Activated T-helper 1 cell treated with anti-CD3 and anti-CD28 coated beads, Interleukin-12 subunit alpha, Interleukin-12 subunit beta, Interleukin-2, Interleukin-4 antibody, amounts not matched to agents 30 ng/mL and 10 ng/mL and 1 ng/mL, durations not matched to agents 14 hours and 24 hours and 36 hours (primary cell): Measurements from ENCODE around the gene TMEM247. TPM values are rescaled to one million over a fixed set of nuclear protein-coding genes. Genes with fewer than 3 reads are reported as not detected.

Source experiments
- DNase-seq: peaks from one replicate; pipeline ENCODE4 v3.0.0; 2021; ENCODE audit warnings: low spot score
- H3K27ac Mint-ChIP-seq: one replicate; pipeline ENCODE4 v1.8.0; 2021; ENCODE audit warnings: mild to moderate bottlenecking, mixed read lengths
- H3K27me3 Mint-ChIP-seq: one replicate; pipeline ENCODE4 v1.8.0; 2022; ENCODE audit warnings: mild to moderate bottlenecking, moderate library complexity, mixed read lengths; ENCODE audit not compliant: insufficient read depth
- H3K36me3 Mint-ChIP-seq: one replicate; pipeline ENCODE4 v1.8.0; 2021; ENCODE audit warnings: low read depth, mixed read lengths
- H3K4me1 Mint-ChIP-seq: one replicate; pipeline ENCODE4 v1.8.0; 2021; ENCODE audit warnings: low read depth, mixed read lengths
- H3K4me3 Mint-ChIP-seq: one replicate; pipeline ENCODE4 v1.8.0; 2021; ENCODE audit warnings: mild to moderate bottlenecking, moderate library complexity, mixed read lengths
- H3K9me3 Mint-ChIP-seq: one replicate; pipeline ENCODE4 v1.8.0; 2021; ENCODE audit warnings: mixed read lengths
- intact Hi-C: fragments of 100-400 bp; cut with micrococcal nuclease; formaldehyde crosslinking; loops from one replicate; pipeline ENCODE4 v1.15.1; 2024
- total RNA-seq: library from RNA; stranded (reverse); gene quantifications from 2 replicates; pipeline ENCODE4 v1.2.3, GENCODE V29; 2022

The TMEM247 gene
- total RNA-seq, 1 donor from 2014 or later: not detected

DNA sequence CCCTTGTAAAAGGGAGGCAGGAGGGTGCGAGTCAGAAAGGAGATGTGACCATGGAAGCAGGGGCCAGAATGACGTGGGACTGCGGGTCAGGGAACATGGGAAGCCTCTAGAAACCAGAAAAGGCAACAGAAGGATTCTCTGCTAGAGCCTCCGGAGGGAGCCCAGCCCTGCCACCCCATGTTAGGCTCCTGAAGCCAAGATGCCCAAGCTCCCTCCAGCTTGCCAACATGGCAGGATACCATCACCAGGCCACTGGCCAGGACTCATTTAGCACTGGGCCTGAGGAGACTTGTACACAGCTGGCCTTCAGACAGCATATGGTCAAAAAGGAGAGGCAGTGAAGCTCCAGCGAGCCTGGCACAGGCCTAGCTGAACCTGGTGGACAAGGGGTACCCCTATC is 5.6 kb downstream of the TMEM247 start:
- intact Hi-C loops: no loop called here

GRCh38 chr2:46486436-46486835 is 7.1 kb downstream of the TMEM247 start:
- Mint-ChIP-seq H3K27ac (no peak overlapping the region), H3K4me3 (no peak overlapping the region), H3K27me3 (peaks cover 7% of the 10 kb centered on the region), H3K36me3 (no peaks in the 10 kb centered on the region), H3K4me1 (no peaks in the 10 kb centered on the region), H3K9me3 (no peaks in the 10 kb centered on the region)
- intact Hi-C loops: no loop called here
- DNase-seq: no peak

More for the DNA sequence above, 5.6 kb downstream of the TMEM247 start:
- no peak overlapping the region for H3K27ac Mint-ChIP-seq
- no peaks in the 10 kb centered on the region for H3K36me3 Mint-ChIP-seq
- no peak for DNase-seq
- no peaks in the 10 kb centered on the region for H3K4me1 Mint-ChIP-seq
- no peaks in the 10 kb centered on the region for H3K9me3 Mint-ChIP-seq
- H3K4me3 Mint-ChIP-seq: no peak overlapping the region
- peaks cover 7% of the 10 kb centered on the region for H3K27me3 Mint-ChIP-seq

- H3K4me3 Mint-ChIP-seq: no peak overlapping the region
- no peaks in the 10 kb centered on the region for H3K9me3 Mint-ChIP-seq
- no peaks in the 10 kb centered on the region for H3K36me3 Mint-ChIP-seq
- DNase-seq: no peak
- H3K27ac Mint-ChIP-seq: no peak overlapping the region
- H3K4me1 Mint-ChIP-seq: no peaks in the 10 kb centered on the region
- H3K27me3 Mint-ChIP-seq: peaks cover 7% of the 10 kb centered on the region
- intact Hi-C loops: no loop called here
Observed at GRCh38 chr2:46487667-46488335, 8.4 kb downstream of the TMEM247 start.

DNA sequence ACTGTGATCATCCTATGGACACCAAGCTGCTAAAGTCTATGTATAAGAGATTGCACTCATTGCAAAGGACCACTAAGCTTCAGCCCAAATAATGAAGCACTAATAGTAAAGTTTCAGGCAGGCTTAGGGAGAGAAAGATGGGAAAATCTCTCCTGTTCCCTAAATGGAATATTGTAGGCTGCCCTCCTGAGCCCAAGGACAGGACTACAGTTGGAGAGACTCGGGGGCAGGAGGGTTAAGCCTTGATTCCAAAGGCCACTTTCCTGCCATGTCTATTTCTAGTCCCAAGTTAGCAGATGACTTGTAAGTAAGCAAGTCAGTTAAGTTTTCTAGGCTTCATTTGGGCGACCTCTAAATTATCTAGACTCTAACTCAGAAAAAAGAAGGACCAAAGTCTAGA is 9.0 kb downstream of the TMEM247 start:
- intact Hi-C loops: no loop called here
- H3K27me3 Mint-ChIP-seq: peaks cover 3% of the 10 kb centered on the region

DNA sequence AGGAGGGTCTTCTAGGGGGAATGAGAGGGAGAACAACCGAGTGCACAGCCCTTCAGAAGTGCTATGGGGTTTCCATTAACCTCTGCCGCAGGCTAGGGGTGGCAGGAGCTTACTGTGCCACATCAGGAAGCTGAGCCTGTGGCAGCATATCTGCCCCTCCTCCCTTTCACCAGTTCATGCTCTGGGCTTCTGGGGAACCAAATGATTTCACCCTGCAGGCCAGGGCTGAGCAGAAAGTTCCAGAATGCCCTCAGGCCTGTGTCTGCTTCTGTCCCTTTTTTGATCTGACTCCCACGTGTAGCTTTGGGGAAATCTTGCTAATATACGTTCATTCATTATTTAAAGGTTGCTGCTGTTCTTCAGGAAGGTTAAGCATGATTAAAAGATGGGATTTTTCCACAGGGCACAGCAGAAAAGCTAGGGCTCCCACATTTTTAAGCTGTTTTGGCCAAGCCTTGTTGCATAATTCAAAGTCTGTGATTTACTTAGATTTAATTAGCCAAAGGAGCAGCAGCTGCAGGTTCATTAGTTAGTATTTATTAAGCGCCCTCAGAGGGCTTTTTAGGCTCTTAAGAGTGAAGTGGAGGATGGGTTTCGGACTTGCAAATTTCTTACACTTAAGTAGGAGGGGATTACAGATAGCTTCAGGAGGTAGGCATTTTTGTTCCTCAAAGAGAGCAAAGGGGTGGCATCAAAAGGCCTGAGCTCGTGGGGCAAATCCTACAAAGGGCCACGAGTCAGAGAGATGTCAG is 10.2 kb downstream of the TMEM247 start:
- H3K9me3 Mint-ChIP-seq: no peaks in the 10 kb centered on the region
- intact Hi-C loops: no loop called here
- peak overlapping the region; percentile 20 for H3K27ac Mint-ChIP-seq
- no peaks in the 10 kb centered on the region for H3K36me3 Mint-ChIP-seq
- H3K4me1 Mint-ChIP-seq: peaks cover 8% of the 10 kb centered on the region
- DNase-seq: no peak
- peaks cover 2% of the 10 kb centered on the region for H3K27me3 Mint-ChIP-seq
- H3K4me3 Mint-ChIP-seq: no peak overlapping the region

More for the DNA sequence above, 9.0 kb downstream of the TMEM247 start:
- H3K4me1 Mint-ChIP-seq: peaks cover 4% of the 10 kb centered on the region
- no peak overlapping the region for H3K4me3 Mint-ChIP-seq
- DNase-seq: no peak
- no peaks in the 10 kb centered on the region for H3K9me3 Mint-ChIP-seq
- no peaks in the 10 kb centered on the region for H3K36me3 Mint-ChIP-seq
- no peak overlapping the region for H3K27ac Mint-ChIP-seq

DNA sequence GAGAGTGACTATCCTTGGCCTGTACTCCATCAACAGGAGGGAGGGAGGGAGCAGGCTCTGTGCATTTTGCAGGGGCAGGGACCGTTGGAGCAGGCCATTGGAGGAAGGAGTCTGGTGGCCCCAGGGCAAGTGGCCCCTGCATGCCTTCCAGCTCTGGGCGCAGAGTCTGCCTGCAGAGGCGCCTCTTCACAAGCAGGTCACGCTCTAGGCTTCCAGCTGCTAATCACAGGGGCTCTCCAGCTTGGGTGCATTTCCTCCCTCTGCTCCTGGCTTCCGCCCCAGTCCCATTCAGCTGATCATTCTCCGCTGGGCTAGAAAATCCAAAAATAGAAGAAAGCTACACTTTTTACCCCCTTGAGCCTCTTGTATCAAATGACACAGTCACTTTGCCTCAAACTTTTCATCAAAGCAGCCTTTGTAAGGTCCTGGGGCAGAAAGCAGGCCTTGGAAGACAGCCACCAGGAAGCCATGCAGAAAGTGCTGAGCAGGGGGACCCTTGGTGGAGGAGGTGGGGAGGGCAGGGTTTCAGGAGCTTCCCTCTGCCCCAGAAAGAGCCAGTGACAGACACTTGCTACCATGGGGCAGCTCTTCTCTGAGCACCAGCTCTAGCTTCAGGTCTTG is 11.3 kb downstream of the TMEM247 start:
- DNase-seq: no peak
- intact Hi-C loops: no loop called here
- no peaks in the 10 kb centered on the region for H3K36me3 Mint-ChIP-seq
- no peaks in the 10 kb centered on the region for H3K9me3 Mint-ChIP-seq
- no peak overlapping the region for H3K27ac Mint-ChIP-seq
- H3K27me3 Mint-ChIP-seq: no peaks in the 10 kb centered on the region
- no peak overlapping the region for H3K4me3 Mint-ChIP-seq
- H3K4me1 Mint-ChIP-seq: peaks cover 8% of the 10 kb centered on the region

GRCh38 chr2:46492301-46492700 is 12.9 kb downstream of the TMEM247 start:
- DNase-seq: no peak
- peaks cover 8% of the 10 kb centered on the region for H3K4me1 Mint-ChIP-seq
- no peak overlapping the region for H3K27ac Mint-ChIP-seq
- H3K27me3 Mint-ChIP-seq: no peaks in the 10 kb centered on the region
- no peak overlapping the region for H3K4me3 Mint-ChIP-seq
- intact Hi-C loops: no loop called here
- no peaks in the 10 kb centered on the region for H3K9me3 Mint-ChIP-seq
- H3K36me3 Mint-ChIP-seq: no peaks in the 10 kb centered on the region

GRCh38 chr2:46493241-46493970 is 14.0 kb downstream of the TMEM247 start:
- H3K27ac Mint-ChIP-seq: no peak overlapping the region
- DNase-seq: no peak
- intact Hi-C loops: no loop called here
- H3K36me3 Mint-ChIP-seq: no peaks in the 10 kb centered on the region
- H3K4me1 Mint-ChIP-seq: peaks cover 8% of the 10 kb centered on the region
- H3K27me3 Mint-ChIP-seq: peaks cover 6% of the 10 kb centered on the region
- H3K4me3 Mint-ChIP-seq: no peak overlapping the region
- H3K9me3 Mint-ChIP-seq: no peaks in the 10 kb centered on the region

DNA sequence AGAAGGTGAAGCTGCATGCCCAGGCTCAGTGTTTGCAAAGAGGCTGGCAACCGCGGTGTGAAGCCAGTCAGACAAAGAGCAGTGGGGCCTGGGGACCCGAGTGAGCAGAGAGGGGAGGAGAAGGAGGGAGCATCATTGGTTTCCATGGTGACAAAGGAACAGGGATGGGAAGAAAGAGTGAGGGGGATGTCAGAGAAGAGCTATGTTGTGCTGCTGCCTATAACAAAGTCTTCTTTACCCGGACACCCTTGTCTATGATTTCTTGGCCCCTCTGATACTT is 14.5 kb downstream of the TMEM247 start:
- H3K4me3 Mint-ChIP-seq: no peak overlapping the region
- no peaks in the 10 kb centered on the region for H3K36me3 Mint-ChIP-seq
- DNase-seq: no peak
- intact Hi-C loops: no loop called here
- no peak overlapping the region for H3K27ac Mint-ChIP-seq
- H3K9me3 Mint-ChIP-seq: no peaks in the 10 kb centered on the region
- H3K27me3 Mint-ChIP-seq: peaks cover 11% of the 10 kb centered on the region
- H3K4me1 Mint-ChIP-seq: peaks cover 10% of the 10 kb centered on the region

DNA sequence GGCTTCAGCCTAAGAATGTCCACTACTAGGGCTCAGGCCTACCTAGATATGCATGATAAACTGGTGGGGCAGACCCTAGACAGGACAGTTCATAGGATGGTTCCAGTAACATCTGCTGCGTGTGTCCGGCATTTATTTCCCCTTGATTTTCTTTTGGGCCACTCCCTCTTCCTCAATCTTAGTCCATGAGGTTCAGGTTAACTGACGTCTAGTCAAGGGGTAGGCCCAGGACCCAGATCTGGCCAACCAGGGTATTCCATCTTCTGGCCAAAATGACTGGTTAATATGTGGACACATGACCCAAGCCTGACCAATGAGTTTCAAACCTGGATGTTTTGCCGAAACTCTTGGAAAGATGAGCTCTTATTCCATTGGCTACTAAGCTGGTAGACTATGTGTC is 15.2 kb downstream of the TMEM247 start:
- H3K4me1 Mint-ChIP-seq: peaks cover 17% of the 10 kb centered on the region
- H3K4me3 Mint-ChIP-seq: no peak overlapping the region
- no peak for DNase-seq
- no peaks in the 10 kb centered on the region for H3K36me3 Mint-ChIP-seq
- intact Hi-C loops: no loop called here
- no peaks in the 10 kb centered on the region for H3K9me3 Mint-ChIP-seq
- H3K27ac Mint-ChIP-seq: no peak overlapping the region
- H3K27me3 Mint-ChIP-seq: peaks cover 13% of the 10 kb centered on the region

DNA sequence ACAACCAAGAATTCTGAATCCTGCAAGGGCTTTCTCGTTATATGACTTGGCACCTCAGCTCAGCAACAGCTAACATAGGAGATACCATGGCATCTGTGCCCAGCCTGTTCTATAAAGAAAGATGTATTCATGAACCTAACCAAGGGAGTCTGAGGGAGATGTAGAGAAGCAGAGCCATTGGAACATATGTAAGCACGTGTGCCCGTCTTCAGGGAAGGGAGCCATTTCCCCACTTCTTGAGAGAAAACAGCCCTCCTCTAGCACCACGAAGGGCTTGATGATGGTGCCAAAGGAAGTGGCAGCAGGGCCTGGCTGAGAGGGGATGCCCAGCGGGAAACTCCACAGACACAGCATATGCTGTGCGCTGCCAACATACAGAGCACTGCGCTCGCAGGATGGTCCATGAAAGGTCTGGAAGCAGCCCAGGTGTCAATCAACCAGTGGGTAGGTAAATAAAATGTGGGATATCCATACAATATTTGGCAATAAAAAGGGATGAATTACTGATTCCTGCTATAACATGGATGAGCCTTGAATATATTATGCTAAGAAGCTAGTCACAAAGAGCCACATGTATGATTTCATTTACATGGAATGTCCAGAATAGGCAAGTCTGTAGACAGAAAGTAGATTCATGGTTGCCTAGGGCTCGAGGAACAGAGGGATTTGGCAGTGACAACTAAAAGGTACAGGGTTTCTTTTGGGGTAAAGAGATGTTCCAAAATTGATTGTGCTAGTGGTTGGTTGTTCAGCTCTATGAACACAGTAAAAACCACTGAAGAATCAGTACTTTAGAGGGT is 16.1 kb downstream of the TMEM247 start:
- Mint-ChIP-seq H3K4me1 (peaks cover 26% of the 10 kb centered on the region), H3K27ac (no peak overlapping the region), H3K9me3 (no peaks in the 10 kb centered on the region), H3K36me3 (no peaks in the 10 kb centered on the region), H3K27me3 (peaks cover 18% of the 10 kb centered on the region), H3K4me3 (no peak overlapping the region)
- DNase-seq: no peak
- intact Hi-C loops: no loop called here

DNA sequence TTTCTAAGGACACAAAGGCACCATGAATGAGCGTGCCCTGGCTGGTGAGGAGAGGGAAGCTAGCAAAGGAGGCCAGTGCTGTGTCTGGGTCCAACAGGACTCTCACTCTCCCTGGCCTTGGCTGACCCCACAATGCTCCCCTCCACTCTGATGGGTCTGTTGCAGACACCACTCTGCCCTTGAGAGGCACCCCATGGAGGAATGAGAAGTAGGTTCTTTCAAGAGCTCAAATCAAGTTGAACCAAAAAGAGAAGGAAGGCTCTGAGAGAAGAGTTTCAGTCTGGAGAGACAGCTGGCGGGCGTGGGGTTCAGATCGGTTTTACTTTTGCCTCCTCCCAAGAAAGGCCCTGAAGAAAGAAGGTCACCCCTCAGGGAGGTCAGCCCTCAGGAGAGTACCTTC is 18.4 kb downstream of the TMEM247 start:
- Mint-ChIP-seq H3K4me1 (peaks cover 26% of the 10 kb centered on the region), H3K36me3 (no peaks in the 10 kb centered on the region), H3K9me3 (no peaks in the 10 kb centered on the region), H3K27ac (no peak overlapping the region), H3K27me3 (peaks cover 27% of the 10 kb centered on the region), H3K4me3 (no peak overlapping the region)
- intact Hi-C loops: no loop called here
- DNase-seq: no peak
